ENCODE measurements around the gene CYS1.
"Not testable (repeated sequence)": the region's sequence is repeated elsewhere in the genome, so short reads cannot be mapped to it uniquely, and the experiment has no call there.

Gene CYS1

GRCh38 chr2:10091889-10092244 lies 11.7 kb upstream of the CYS1 start:
- ATAC-seq, DNase-seq: not testable (repeated sequence)

- DNase-seq: peak; percentile 24
- ATAC-seq: no peak
Observed at GRCh38 chr2:10091182-10091888, 11.1 kb upstream of the CYS1 start.

- ATAC-seq (no peak), DNase-seq (no peak)
Observed at GRCh38 chr2:10089565-10090190, 9.5 kb upstream of the CYS1 start.

- DNase-seq: no peak
- no peak for ATAC-seq
Observed at GRCh38 chr2:10087360-10087759, 7.1 kb upstream of the CYS1 start.

- ATAC-seq: no peak
Observed at GRCh38 chr2:10086950-10087349, 6.7 kb upstream of the CYS1 start.

GRCh38 chr2:10085668-10086059 lies 5.5 kb upstream of the CYS1 start:
- ATAC-seq (no peak), DNase-seq (no peak)

More at GRCh38 chr2:10086950-10087349, 6.7 kb upstream of the CYS1 start:
- no peak for DNase-seq

- no peak for ATAC-seq
Observed at GRCh38 chr2:10085043-10085667, 4.9 kb upstream of the CYS1 start.

GRCh38 chr2:10084223-10084865 lies 4.1 kb upstream of the CYS1 start:
- peak; percentile 32 for ATAC-seq
- no peak for DNase-seq

More at GRCh38 chr2:10085043-10085667, 4.9 kb upstream of the CYS1 start:
- no peak for DNase-seq

- peak; percentile 12 for DNase-seq
- peak; percentile 48 for ATAC-seq
Observed at GRCh38 chr2:10083692-10084211, 3.5 kb upstream of the CYS1 start.

- DNase-seq: no peak
- ATAC-seq: no peak
Observed at GRCh38 chr2:10083046-10083445, 2.8 kb upstream of the CYS1 start.

GRCh38 chr2:10080536-10081304 lies 509 bp upstream of the CYS1 start:
- ATAC-seq: peak; percentile 34
- peak; percentile 45 for DNase-seq

GRCh38 chr2:10079266-10079869 lies 843 bp downstream of the CYS1 start:
- ATAC-seq (peak; percentile 20), DNase-seq (peak; percentile 30)

GRCh38 chr2:10078704-10079265 lies 1.4 kb downstream of the CYS1 start:
- DNase-seq: no peak

GRCh38 chr2:10078001-10078400 lies 2.2 kb downstream of the CYS1 start:
- DNase-seq (no peak), ATAC-seq (no peak)

More at GRCh38 chr2:10078704-10079265, 1.4 kb downstream of the CYS1 start:
- ATAC-seq: no peak

GRCh38 chr2:10076988-10077527 lies 3.2 kb downstream of the CYS1 start:
- DNase-seq (no peak), ATAC-seq (no peak)

- DNase-seq (no peak), ATAC-seq (no peak)
Observed at GRCh38 chr2:10076511-10076910, 3.7 kb downstream of the CYS1 start.

GRCh38 chr2:10075571-10076209 lies 4.5 kb downstream of the CYS1 start:
- ATAC-seq (no peak), DNase-seq (no peak)

GRCh38 chr2:10075101-10075500 lies 5.1 kb downstream of the CYS1 start:
- no peak for ATAC-seq
- DNase-seq: no peak

GRCh38 chr2:10073706-10074105 lies 6.5 kb downstream of the CYS1 start:
- DNase-seq (no peak), ATAC-seq (no peak)
